Prostate gland (tissue), 2 donors: ENCODE measurements around the gene DCST1.

ENCODE experiments used
- CTCF ChIP-seq, 4 experiments: fragments of 200-600 bp in 2 of 4; fragments of 450-650 bp in 2 of 4; sonication (generic) in 2 of 4; IDR thresholded peaks; 1 replicate in 3 of 4; 2 replicates in 1 of 4; pipeline ENCODE4 v1.5.1; 2016 to 2019; ENCODE audit warnings: antibody characterized with exemption in 4 of 4, mild to moderate bottlenecking in 2 of 4, moderate library complexity in 2 of 4
- POLR2A ChIP-seq: fragments of 450-650 bp; IDR thresholded peaks from one replicate; pipeline ENCODE4 v1.6.1; 2016; ENCODE audit warnings: antibody characterized with exemption, mild to moderate bottlenecking
- POLR2AphosphoS5 ChIP-seq: sonication (generic); formaldehyde crosslinking; IDR thresholded peaks from one replicate; pipeline ENCODE4 v1.6.1; 2017; ENCODE audit warnings: antibody characterized with exemption

GRCh38 chr1:155017946-155018316 lies 15.7 kb upstream of the DCST1 start:
- no peak for TF ChIP-seq CTCF (IDR thresholded peaks at IDR 0.05)
- no peak for TF ChIP-seq POLR2AphosphoS5
- no peak for TF ChIP-seq POLR2A
